Endometrium (tissue), 2 donors: ENCODE results near the gene SPINDOC.

Experiments
- FAIRE-seq: peaks from 2 replicates; lab custom pipeline; 2012; peaks lifted over from hg19 to GRCh38; lab: Jason Lieb, UNC
- donor health status: control.
- donor health status: control.

Gene SPINDOC

GRCh38 chr11:63834535-63835157, 21.4 kb downstream of the SPINDOC start:
- FAIRE-seq = no peak

- FAIRE-seq = no peak
Observed at GRCh38 chr11:63835158-63835545, 21.9 kb downstream of the SPINDOC start.

- no peak for FAIRE-seq
Observed at GRCh38 chr11:63837027-63837688, 23.9 kb downstream of the SPINDOC start.

- no peak for FAIRE-seq
Observed at GRCh38 chr11:63837739-63838138, 24.5 kb downstream of the SPINDOC start.

- FAIRE-seq = no peak
Observed at GRCh38 chr11:63838150-63838677, 25.0 kb downstream of the SPINDOC start.

- FAIRE-seq = peak; percentile 86
Observed at GRCh38 chr11:63838678-63839507, 25.6 kb downstream of the SPINDOC start, which contains the start of gene MARK2. Gene MARK2 (plus strand): TSS chr11:63839110. CDS start chr11:63839507, 397 bp downstream.

GRCh38 chr11:63839508-63840355, 26.5 kb downstream of the SPINDOC start:
- FAIRE-seq = no peak

GRCh38 chr11:63840356-63841060, 27.3 kb downstream of the SPINDOC start:
- no peak for FAIRE-seq

GRCh38 chr11:63841554-63841953, 28.3 kb downstream of the SPINDOC start:
- FAIRE-seq = no peak

- FAIRE-seq = no peak
Observed at GRCh38 chr11:63843041-63843440, 29.8 kb downstream of the SPINDOC start.

GRCh38 chr11:63844836-63845235, 31.6 kb downstream of the SPINDOC start:
- no peak for FAIRE-seq

- no peak for FAIRE-seq
Observed at GRCh38 chr11:63845303-63845702, 32.0 kb downstream of the SPINDOC start.

GRCh38 chr11:63845911-63846310, 32.7 kb downstream of the SPINDOC start:
- no peak for FAIRE-seq

GRCh38 chr11:63846897-63847296, 33.6 kb downstream of the SPINDOC start:
- no peak for FAIRE-seq

GRCh38 chr11:63847363-63847762, 34.1 kb downstream of the SPINDOC start:
- FAIRE-seq = no peak

- no peak for FAIRE-seq
Observed at GRCh38 chr11:63849691-63850090, 36.4 kb downstream of the SPINDOC start.

GRCh38 chr11:63850920-63851319, 37.7 kb downstream of the SPINDOC start:
- FAIRE-seq = no peak

GRCh38 chr11:63851364-63851763, 38.1 kb downstream of the SPINDOC start:
- FAIRE-seq = no peak

- FAIRE-seq = no peak
Observed at GRCh38 chr11:63853476-63853875, 40.2 kb downstream of the SPINDOC start.

GRCh38 chr11:63854696-63855095, 41.4 kb downstream of the SPINDOC start:
- no peak for FAIRE-seq

GRCh38 chr11:63855975-63856374, 42.7 kb downstream of the SPINDOC start:
- FAIRE-seq = no peak
